Germinal center (tissue), 1 donor: ENCODE results near the gene UNC45A.
"Not testable (repeated sequence)": the region's sequence is repeated elsewhere in the genome, so short reads cannot be mapped to it uniquely, and the experiment has no call there.

ENCODE experiments used
- DNase-seq: peaks from one replicate; pipeline ENCODE4 v3.0.0; 2012; ENCODE audit warnings: mixed read lengths, low spot score

The UNC45A gene

GRCh38 chr15:90902840-90903732, 32.0 kb upstream of the UNC45A start, which contains the start of gene MAN2A2:
Gene MAN2A2 (plus strand): TSS chr15:90903302. CDS start chr15:90904208, 906 bp downstream.
- peak; percentile 80 for DNase-seq

DNA sequence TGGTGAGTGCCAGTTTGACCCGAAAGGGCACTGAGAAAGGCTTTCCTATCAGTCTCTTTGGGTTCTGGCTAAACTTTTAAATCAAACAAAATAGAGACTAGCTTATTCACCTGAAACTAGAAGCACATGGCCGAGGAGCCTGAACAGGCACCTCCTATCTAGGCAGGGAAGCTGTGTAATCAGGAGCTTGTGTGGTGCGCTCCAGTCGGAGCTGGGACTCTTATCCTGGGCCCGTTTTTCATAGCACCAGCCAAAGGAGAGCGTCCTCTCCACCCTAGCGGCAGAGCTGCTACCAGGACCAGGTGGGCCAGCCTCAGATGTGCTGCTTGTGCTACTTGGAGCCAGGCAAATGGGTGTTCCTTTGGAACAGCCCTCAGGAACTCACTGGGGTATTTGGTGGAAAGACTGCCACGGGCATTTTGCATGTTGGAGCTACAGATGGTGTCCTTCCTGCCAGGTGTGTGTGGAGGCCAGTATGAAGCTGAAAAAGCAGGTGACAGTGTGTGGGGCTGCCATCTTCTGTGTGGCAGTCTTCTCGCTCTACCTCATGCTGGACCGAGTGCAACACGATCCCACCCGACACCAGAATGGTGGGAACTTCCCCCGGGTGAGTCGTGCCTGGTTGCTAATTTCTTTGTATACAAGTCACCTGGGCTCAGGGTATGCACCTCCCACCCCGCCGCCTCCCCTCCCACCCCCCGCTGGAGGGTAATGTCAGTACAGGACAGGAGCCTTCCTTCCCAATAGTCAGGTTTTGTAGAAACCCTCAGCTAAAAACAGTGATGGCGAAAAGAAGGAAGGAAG, 31.1 kb upstream of the UNC45A start:
- DNase-seq: no peak

DNA sequence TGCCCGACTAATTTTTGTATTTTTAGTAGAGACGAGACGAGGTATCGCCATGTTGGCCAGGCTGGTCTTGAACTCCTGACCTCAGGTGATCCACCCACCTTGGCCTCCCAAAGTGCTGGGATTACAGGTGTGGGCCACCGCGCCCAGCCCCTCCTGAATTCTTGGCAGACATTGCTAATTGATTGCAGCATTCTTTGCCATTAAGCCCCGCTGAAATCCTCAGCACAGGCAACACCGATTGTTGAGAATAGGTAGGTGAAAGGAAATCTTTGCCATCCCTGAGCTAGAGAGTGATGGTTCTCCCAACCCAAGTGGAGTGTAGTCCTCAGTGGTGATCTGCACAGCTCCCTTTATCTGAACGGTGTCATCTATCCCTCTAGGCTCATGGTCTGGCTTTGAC, 30.3 kb upstream of the UNC45A start:
- DNase-seq: no peak

GRCh38 chr15:90905306-90906180, 29.5 kb upstream of the UNC45A start:
- DNase-seq: no peak

DNA sequence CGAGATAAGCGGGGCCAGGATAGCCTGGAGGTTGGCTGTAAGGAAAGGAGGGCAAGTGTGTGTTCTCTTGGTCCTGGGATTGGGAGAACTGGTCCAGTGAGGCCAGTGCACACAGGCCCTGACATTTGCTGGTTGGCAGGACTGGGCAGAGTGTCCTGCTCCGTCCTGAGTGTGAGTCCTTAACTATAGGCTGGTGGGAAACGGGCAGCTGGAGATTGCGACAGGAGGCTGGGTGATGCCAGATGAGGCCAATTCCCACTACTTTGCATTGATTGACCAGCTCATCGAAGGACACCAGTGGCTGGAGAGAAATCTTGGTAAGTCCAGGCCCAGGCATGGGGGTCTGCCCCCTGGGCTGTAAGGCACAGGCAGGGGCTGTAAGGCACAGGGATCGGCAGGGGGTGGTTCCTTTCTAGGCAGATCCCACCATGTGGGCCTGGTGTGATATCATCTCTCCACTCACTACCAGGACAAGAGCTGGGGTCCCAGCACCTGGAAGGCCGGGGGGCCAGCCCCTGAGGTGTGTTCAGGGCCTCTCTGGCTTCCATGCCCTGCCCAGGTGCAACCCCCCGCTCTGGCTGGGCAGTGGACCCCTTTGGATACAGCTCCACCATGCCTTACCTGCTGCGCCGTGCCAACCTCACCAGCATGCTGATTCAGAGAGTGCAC, 28.8 kb upstream of the UNC45A start:
- no peak for DNase-seq

- no peak for DNase-seq
Observed at GRCh38 chr15:90907051-90907660, 27.9 kb upstream of the UNC45A start.

DNA sequence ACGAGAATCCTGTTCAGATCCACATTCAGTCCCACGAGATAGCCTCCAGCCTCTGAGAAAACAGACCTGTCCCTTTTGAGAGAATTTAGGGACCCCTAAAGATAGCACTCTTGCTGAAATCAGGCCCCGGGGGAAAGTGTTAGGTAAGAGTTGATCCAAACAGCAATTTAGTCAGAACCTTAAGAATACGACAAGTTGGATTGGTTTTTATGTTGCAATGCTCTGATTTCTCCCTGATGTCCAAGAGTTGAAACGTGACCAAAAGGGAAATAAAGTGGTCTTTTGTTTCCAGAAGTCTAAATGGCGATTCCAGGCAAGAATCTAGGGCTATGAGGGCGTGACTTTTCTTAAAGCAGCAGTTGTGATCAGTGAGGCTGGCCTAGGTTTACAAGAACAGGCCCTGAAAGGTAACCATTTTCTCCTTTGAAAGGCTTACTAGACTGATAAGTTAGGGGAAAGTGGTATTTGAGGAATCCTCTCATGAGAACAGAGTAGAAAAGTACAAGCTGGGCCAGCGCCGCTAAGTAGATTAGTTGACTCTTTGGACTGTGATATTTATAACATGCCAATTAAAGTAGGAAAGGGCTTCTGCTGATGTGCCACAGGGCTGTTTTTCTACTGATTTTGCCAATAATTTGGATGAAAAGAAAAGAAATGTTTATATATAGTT, 27.1 kb upstream of the UNC45A start:
- no peak for DNase-seq

- DNase-seq: not testable (repeated sequence)
Observed at GRCh38 chr15:90909449-90909848, 25.6 kb upstream of the UNC45A start.

GRCh38 chr15:90909976-90910375, 25.1 kb upstream of the UNC45A start:
- DNase-seq: no peak

DNA sequence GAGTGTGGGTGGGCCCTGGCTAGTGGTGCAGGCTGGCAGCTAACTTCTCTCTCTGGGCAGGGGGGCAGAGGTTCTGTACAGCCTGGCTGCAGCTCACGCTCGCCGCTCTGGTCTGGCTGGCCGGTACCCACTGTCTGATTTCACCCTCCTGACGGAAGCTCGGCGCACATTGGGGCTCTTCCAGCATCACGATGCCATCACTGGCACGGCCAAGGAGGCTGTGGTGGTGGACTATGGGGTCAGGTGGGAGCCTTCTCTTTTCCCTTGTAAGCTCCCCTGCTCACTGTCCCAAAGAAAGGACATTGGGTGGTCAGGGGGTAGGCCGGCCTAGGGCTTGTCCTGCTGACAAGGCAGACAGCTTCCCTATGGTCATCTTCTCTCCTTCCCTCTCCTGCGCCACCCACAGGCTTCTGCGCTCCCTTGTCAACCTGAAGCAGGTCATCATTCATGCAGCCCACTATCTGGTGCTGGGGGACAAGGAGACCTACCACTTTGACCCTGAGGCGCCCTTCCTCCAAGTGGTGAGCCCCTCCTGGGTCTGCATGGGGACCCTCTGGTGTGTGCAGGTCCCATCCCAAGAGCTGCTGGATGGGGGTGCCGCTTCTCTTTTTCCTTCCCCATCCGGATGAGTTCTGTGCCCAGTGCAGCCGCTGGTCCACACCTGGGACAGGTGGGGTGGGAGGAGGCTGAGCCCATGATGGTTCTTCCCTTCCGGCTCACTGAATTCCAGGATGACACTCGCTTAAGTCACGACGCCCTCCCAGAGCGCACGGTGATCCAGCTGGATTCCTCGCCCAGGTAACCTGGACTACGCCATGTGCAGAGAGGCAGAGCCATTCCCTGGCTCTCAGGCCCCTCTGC, 24.4 kb upstream of the UNC45A start:
- DNase-seq: no peak

- no peak for DNase-seq
Observed at GRCh38 chr15:90911302-90911623, 23.8 kb upstream of the UNC45A start.

GRCh38 chr15:90911906-90912769, 22.9 kb upstream of the UNC45A start:
- DNase-seq: no peak

DNA sequence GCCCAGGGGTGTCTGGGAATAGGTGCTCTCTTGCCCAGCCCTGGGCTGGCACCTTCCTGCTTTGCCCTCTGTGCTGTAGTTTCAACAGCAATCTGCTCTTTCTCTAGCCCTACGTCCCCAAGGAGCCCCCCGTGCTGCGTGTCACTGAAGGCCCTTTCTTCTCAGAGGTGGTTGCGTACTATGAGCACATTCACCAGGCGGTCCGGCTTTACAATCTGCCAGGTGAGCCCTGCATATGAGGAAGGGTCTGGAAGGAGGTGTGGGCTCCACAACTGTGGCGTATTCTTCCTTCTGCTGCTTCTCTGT, 22.4 kb upstream of the UNC45A start:
- DNase-seq: no peak

DNA sequence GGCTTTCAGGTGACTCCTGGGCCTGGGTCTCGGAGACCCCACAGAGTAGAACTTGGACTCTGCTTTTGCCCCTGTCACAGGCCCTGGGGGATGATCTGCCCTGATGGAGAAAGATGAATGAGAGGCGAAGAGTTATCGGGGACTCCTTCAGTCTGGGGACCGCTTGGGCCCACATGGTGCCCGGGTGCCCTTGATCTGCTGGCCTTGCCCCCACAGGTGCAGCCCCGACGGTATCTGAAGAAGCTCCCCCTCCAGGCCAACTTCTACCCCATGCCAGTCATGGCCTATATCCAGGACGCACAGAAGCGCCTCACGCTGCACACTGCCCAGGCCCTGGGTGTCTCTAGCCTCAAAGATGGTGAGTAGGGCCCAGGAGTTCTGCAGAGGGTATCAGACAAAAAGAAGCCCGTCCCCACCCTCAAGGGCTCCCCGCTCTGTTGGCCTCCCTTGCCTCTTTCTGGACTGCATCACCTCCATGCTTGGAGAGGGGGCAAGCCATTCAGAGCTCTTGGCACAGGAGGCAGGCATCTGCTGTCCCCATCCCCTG, 21.6 kb upstream of the UNC45A start:
- no peak for DNase-seq

- DNase-seq: no peak
Observed at GRCh38 chr15:90914305-90915080, 20.6 kb upstream of the UNC45A start.

- DNase-seq: no peak
Observed at GRCh38 chr15:90915216-90915807, 19.8 kb upstream of the UNC45A start.

GRCh38 chr15:90915808-90916440, 19.2 kb upstream of the UNC45A start:
- DNase-seq: no peak
